OCI-LY1 (cell line): Measurements from ENCODE around the gene PMEPA1.

ENCODE experiments used
- H2AFZ ChIP-seq: fragments of 200-600 bp; sonication (generic), shearing (Covaris generic); 2 replicates; pipeline ENCODE4 v1.6.0; 2014; ENCODE audit warnings: antibody characterized with exemption, mild to moderate bottlenecking, low read length
- H3F3A ChIP-seq: fragments of 200-600 bp; sonication (generic), shearing (Covaris generic); 2 replicates; pipeline ENCODE4 v1.6.0; 2014; ENCODE audit warnings: mild to moderate bottlenecking, antibody characterized with exemption, low read length, moderate library complexity; ENCODE audit not compliant: insufficient read depth
- H3K27ac ChIP-seq: fragments of 200-600 bp; sonication (generic); 2 replicates; pipeline ENCODE4 v1.5.1; 2014; ENCODE audit warnings: low read length, mixed run types, mild to moderate bottlenecking, low read depth; ENCODE audit not compliant: poor library complexity, severe bottlenecking
- H3K27me3 ChIP-seq: fragments of 200-600 bp; sonication (generic); 2 replicates; pipeline ENCODE4 v1.6.0; 2014; ENCODE audit warnings: antibody characterized with exemption, mild to moderate bottlenecking, low read length, moderate library complexity; ENCODE audit not compliant: insufficient read depth
- H3K36me3 ChIP-seq: fragments of 200-600 bp; sonication (generic); 2 replicates; pipeline ENCODE4 v1.6.1; 2014; ENCODE audit warnings: mild to moderate bottlenecking, antibody characterized with exemption, low read length, moderate library complexity, mixed read lengths; ENCODE audit not compliant: insufficient read depth
- H3K4me1 ChIP-seq: fragments of 200-600 bp; sonication (generic); 2 replicates; pipeline ENCODE4 v1.5.1; 2014; ENCODE audit warnings: mild to moderate bottlenecking, low read length, moderate library complexity; ENCODE audit not compliant: insufficient read depth, severe bottlenecking
- H3K4me2 ChIP-seq: fragments of 200-600 bp; sonication (generic), shearing (Covaris generic); 2 replicates; pipeline ENCODE4 v1.6.1; 2014; ENCODE audit warnings: low read length
- H3K4me3 ChIP-seq: fragments of 200-600 bp; sonication (generic); 2 replicates; pipeline ENCODE4 v1.5.1; 2014; ENCODE audit warnings: low read length, low read depth, mild to moderate bottlenecking, mixed read lengths; ENCODE audit not compliant: poor library complexity, severe bottlenecking
- H3K79me2 ChIP-seq: fragments of 200-600 bp; shearing (Covaris generic); 2 replicates; pipeline ENCODE4 v1.6.1; 2016; ENCODE audit warnings: mixed run types, low read length, mixed read lengths; ENCODE audit not compliant: insufficient read depth
- H3K9ac ChIP-seq: fragments of 200-600 bp; sonication (generic), shearing (Covaris generic); 2 replicates; pipeline ENCODE4 v1.6.1; 2014; ENCODE audit warnings: mild to moderate bottlenecking, low read length, mixed read lengths
- H3K9me2 ChIP-seq: fragments of 200-600 bp; sonication (generic), shearing (Covaris generic); 2 replicates; pipeline ENCODE4 v1.6.1; 2014; ENCODE audit warnings: low read depth, mild to moderate bottlenecking, low read length, mixed read lengths
- H3K9me3 ChIP-seq: fragments of 200-600 bp; shearing (Covaris generic); 2 replicates; pipeline ENCODE4 v1.6.1; 2014; ENCODE audit warnings: low read length, mixed read lengths
- H4K20me1 ChIP-seq: fragments of 200-600 bp; sonication (generic), shearing (Covaris generic); 2 replicates; pipeline ENCODE4 v1.6.0; 2016; ENCODE audit warnings: mild to moderate bottlenecking, low read length; ENCODE audit not compliant: insufficient read depth
- CTCF ChIP-seq: fragments of 200-600 bp; sonication (generic), shearing (Covaris generic); IDR thresholded peaks from 2 replicates; pipeline ENCODE4 v1.5.1; 2017; ENCODE audit warnings: mild to moderate bottlenecking, antibody characterized with exemption, low read length, moderate library complexity, mixed read lengths
- EZH2 ChIP-seq: fragments of 200-600 bp; sonication (generic), shearing (Covaris generic); IDR thresholded peaks from 2 replicates; pipeline ENCODE4 v1.8.0; 2017; ENCODE audit warnings: borderline replicate concordance, mixed run types, mild to moderate bottlenecking, antibody characterized with exemption, low read length, moderate library complexity, mixed read lengths

Gene PMEPA1

GRCh38 chr20:57749131-57749690, 39.4 kb upstream of the PMEPA1 start:
- TF ChIP-seq EZH2 (no peak), CTCF (no peak)
- H3K79me2 ChIP-seq, result no peaks in the 10 kb centered on the region
- H3K9me3 ChIP-seq, result no peaks in the 10 kb centered on the region
- no peaks in the 10 kb centered on the region for H3K4me1 ChIP-seq
- H3F3A ChIP-seq, result no peaks in the 10 kb centered on the region
- H3K9me2 ChIP-seq, result no peaks in the 10 kb centered on the region
- no peak overlapping the region for H2AFZ ChIP-seq
- no peak overlapping the region for H3K27ac ChIP-seq
- no peak overlapping the region for H3K4me2 ChIP-seq
- no peaks in the 10 kb centered on the region for H3K36me3 ChIP-seq
- H4K20me1 ChIP-seq, result no peaks in the 10 kb centered on the region
- H3K9ac ChIP-seq, result no peak overlapping the region
- peaks cover 4% of the 10 kb centered on the region for H3K27me3 ChIP-seq
- no peak overlapping the region for H3K4me3 ChIP-seq

- H3K9me3 ChIP-seq, result no peaks in the 10 kb centered on the region
- no peak overlapping the region for H3K27ac ChIP-seq
- H3K4me1 ChIP-seq, result no peaks in the 10 kb centered on the region
- no peaks in the 10 kb centered on the region for H3K9me2 ChIP-seq
- no peak for TF ChIP-seq EZH2
- no peak for TF ChIP-seq CTCF
- H4K20me1 ChIP-seq, result no peaks in the 10 kb centered on the region
- no peak overlapping the region for H2AFZ ChIP-seq
- H3F3A ChIP-seq, result no peaks in the 10 kb centered on the region
- H3K4me3 ChIP-seq, result no peak overlapping the region
- no peak overlapping the region for H3K4me2 ChIP-seq
- H3K27me3 ChIP-seq, result peaks cover 4% of the 10 kb centered on the region
- H3K79me2 ChIP-seq, result no peaks in the 10 kb centered on the region
- H3K36me3 ChIP-seq, result no peaks in the 10 kb centered on the region
- no peak overlapping the region for H3K9ac ChIP-seq
These were observed 38.9 kb upstream of the PMEPA1 start for GRCh38 chr20:57748601-57749130.

DNA sequence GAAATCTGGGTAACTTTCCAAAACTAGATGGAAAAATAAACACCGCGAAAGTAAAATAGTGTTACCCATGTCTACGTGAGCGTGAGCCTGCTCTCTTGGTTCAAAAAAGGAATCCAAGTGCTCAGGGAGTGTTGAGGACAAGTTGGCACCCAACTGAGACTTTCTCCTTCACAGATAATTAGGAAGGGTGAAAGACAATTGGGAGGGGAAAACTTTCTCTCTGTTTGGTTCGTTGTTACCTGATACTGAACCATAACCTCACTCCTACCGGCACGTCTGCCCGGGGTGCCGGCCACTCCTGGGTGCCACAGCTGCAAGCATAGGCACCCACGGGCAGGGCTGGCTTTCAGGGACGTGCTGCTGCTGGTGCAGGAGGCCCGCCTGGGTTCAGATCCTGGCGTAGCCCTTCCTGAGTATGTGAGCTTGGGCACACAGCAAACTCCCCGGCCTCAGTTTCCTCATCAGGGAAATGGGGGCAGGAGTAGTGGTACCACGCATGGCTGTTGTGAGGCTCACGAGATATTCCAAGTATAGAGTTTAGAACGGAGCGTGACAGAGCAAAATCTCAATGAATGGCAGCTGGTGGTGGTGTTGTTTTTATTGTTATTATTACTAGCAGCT, 38.2 kb upstream of the PMEPA1 start:
- no peaks in the 10 kb centered on the region for H3K9me2 ChIP-seq
- H3K36me3 ChIP-seq, result no peaks in the 10 kb centered on the region
- TF ChIP-seq EZH2 (no peak), CTCF (no peak)
- H3F3A ChIP-seq, result no peaks in the 10 kb centered on the region
- H3K9me3 ChIP-seq, result no peaks in the 10 kb centered on the region
- H3K4me2 ChIP-seq, result no peak overlapping the region
- no peak overlapping the region for H3K27ac ChIP-seq
- no peaks in the 10 kb centered on the region for H4K20me1 ChIP-seq
- H2AFZ ChIP-seq, result no peak overlapping the region
- H3K4me3 ChIP-seq, result no peak overlapping the region
- H3K79me2 ChIP-seq, result no peaks in the 10 kb centered on the region
- H3K9ac ChIP-seq, result no peak overlapping the region
- H3K27me3 ChIP-seq, result no peaks in the 10 kb centered on the region
- H3K4me1 ChIP-seq, result no peaks in the 10 kb centered on the region
